Measurements from ENCODE around the gene LIPF. TPM values are rescaled to one million over a fixed set of nuclear protein-coding genes. Genes with fewer than 3 reads are reported as not detected.
"Not testable (repeated sequence)": the region's sequence is repeated elsewhere in the genome, so short reads cannot be mapped to it uniquely, and the experiment has no call there.

LIPF gene
- total RNA-seq, 1 donor from 2014 or later = not detected

- peak; percentile 34 for DNase-seq
Measured at GRCh38 chr10:88680958-88681357, 16.7 kb downstream of the LIPF start.

GRCh38 chr10:88682491-88682890, 18.2 kb downstream of the LIPF start:
- no peak for DNase-seq

DNA sequence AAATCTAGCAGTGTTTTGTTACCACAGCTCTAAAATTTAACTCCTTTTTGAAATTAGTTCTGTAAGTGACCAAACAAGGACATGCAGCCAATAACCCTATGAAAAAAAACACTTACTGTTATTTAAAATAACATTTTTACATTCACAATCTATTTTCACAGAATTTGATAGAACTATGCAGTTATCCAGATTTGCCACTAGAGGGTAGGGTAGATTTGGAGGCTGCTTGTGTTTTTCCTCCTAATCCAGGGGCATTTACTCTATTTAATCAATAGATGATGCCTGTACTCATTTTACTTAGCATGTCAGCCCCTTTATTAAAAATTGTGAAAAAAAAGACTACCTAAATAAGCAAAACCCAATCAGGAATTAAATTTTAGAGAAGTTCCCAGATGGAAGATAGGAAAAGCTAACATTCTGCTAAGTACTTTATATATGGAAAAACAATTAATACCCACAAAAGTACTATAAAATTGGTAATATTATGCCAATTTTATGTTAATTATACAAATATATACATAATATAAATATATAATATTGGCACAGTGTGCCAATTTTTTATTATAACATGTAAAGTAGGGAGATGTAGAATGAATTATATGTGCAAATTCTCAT, 23.7 kb downstream of the LIPF start:
- DNase-seq = peak; percentile 45

DNA sequence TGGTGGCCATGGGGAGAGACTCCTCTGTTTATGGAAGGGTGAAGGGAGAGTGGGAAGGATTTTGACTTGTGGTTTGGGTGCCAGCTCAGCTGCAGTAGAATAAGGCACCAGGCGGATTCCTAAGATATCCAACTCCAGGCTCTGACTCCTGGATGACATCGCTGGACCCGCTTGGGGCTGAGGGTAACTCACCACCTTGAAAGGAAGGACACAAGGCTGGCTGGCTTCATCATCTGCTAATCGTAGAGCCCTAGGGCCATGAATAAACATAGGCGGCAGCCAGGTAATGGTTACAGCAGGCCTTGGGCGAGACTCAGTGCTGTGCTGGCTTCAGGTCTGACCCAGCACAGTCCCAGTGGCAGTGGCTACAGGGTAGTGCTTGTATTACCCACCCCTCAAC, 25.1 kb downstream of the LIPF start:
- no peak for DNase-seq

DNA sequence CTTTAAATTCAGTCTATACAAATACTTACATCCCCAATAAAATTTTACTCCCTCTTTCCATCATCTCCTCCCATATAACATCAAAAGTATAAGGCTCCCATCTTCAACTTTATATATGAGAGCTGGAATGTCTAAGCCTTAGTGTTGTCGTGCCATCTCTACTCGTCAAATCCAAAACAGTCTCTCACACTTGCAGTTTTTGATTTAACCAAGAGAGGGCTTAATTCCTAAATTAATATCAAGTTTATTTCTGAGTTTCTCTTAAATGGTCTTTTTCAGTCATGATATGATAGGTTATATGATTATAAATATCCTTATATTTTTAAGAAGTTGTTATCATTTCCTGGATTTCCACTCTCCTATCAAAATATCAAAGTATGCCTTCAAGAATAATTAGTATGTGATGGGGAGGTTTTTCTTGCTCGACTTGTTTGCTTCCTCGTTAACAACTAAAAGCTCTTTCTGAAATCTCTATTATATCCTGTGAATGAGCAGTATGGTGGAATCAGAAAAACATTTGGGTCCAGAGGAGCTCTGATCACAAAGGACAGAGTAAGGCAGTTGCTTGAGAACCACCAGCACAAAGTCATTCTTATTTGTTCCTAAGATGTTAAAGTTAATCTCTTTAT, 29.3 kb downstream of the LIPF start:
- DNase-seq = peak; percentile 20

DNA sequence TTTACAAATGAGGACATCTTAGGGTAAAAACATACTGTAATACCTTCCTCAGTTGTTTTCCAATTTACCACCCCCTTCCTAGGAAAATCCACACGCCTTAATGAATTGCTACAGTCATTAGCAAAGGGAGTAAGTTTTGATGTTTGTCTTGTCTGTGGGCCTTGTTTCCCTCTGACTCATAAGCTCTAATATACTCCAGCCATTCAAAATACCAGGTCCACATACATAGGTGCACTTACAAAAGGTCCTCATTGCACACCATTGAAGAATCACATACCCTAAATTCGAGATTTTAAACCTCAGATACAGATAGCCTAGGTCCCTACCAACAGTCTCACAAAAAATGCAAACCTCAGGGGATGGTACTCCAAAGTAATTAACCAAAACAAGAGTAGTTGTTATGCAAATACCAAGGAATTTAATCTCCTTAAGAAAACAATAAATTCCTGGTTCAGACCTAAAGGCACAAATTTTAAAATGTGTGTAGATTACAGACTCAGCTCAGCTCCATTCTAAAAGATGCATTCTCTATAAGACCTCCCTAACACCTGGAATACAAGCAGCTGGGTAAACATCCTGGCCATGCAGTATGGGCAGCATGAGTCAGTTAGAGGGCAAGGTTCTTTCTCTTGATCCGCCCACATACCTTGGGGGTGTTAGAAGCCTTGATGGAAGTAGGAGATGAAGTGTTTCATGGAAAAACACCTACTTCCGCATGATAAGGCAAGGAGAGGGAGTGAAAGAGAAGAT, 38.8 kb downstream of the LIPF start:
- DNase-seq = peak; percentile 63

DNA sequence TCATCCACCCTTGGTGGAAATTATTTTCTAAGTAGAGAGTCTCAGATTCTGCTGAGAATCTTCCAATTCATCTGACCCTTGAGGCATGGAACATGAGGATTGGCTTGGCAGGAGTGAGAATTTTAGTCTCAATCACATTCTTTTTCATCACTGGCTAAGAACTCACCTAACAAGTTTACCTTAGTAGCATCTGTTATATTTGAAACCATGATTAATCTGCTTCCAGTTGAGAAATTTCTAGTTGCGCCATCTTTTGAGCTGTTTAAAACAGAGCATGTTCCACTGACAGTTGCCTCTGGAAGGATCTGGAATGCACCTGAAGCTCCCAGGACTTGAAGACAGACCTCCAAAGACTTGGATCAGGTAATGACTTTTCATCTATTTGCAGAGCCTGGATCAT, 41.7 kb downstream of the LIPF start, which contains the start of gene LIPK:
TSS of gene LIPK (plus strand) at position 292 of the 400 bp plus-strand sequence. CDS start 18,295 bp downstream, outside the sequence.
- no peak for DNase-seq

DNA sequence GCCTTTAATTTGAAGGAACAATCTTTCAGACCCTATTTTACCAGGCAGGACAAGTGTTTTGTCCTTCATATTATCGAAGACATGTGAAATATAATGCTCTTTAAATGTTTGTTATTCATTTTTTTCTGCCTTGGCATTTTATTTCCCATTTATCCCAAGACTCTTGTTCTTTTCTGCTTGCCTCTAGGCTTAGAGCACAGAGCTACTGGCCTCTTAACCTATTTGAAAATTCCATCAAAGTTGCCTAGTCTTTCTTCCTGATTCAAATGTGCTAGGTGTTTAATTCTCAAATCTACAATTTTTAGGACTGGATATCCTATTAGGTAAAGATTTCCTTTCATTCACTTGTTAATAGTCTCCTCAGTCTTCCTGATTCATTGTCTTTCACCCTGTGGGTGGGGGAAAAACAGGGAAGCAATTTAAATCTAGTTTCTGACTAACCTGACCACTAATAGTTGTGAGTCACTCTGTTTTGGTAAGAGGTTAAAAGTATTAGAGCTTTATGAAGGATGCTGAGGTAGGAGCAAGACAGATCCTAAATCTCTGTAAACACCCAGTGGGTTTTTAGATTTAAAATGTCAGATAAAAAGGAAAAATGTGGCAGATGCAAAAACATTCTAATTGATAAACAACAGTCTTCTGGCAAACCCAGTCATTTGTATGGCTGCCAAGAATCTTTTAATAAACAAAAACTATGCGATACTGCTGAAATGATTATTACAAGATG, 43.4 kb downstream of the LIPF start:
- peak; percentile 51 for DNase-seq

- not testable (repeated sequence) for DNase-seq
Measured at GRCh38 chr10:88709361-88709760, 45.1 kb downstream of the LIPF start.

DNA sequence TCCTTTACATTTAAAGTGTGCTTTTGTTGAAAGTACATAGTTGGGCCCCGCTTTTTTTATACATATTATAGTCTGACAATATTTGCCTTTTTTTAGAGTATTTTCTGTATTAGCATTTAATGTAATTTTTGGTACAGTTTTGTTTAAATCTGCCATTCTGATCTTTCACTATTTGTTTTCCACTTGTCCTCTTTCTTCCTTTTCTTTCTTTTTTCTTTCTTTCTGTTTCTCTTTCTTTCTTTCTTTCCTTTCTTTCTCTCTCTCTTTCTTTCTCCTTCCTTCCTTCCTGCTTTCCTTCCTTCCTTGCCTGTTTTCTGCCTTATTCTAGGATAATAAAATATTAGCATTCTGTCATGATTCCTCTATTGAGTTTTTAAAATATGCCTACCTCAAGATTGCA, 51.3 kb downstream of the LIPF start:
- no peak for DNase-seq

- no peak for DNase-seq
Measured at GRCh38 chr10:88721392-88721791, 57.1 kb downstream of the LIPF start.

DNA sequence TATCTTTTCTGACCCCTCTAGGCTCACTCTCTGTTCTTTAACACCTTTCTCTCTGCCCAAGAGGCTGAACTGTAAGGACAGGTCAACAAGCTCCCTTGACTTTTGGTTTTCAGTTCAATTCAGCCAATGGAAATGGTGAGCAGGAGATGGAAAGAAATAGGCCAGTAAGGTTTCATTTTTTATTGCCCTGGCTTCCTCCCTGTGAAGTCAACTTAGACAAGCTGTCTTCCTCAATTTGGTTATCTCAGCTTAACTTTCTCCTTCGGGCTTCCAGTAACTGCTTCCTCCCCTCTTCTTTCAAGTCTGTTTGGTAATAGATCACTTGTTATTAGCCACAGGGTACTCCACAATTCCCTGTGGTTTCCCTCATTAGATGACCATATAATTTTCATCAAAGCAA, 61.6 kb downstream of the LIPF start:
- no peak for DNase-seq

DNA sequence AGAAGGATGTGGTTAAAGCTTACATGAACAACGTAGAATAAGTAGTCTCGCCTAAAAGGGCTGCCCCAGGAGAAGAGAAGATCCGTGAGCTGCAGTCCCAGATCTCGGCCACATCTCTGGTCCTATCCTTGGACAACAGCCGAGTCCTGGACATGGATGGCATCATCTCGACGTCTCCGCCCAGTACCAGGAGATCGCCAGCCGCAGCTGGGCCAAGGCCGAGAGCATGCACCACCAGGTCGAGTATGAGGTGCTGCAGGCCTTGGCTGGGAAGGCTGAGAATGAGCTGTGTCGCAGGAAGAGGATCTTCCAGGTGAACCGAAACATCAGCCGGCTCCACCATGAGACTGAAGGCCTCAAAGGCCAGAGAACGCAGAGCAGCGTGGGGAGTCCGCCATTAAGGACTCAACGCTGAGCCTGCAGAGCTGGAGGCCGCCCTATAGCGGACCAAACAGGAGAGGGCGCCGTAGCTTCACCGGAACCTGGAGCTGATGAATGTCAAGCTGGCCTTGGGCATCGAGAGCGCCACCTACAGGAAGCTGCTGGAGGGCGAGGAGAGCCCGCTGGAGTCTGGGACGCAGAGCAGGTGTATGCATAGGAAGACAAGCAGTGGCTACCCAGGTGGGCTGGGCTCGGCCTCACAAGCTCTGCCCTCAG, 64.0 kb downstream of the LIPF start:
- peak; percentile 15 for DNase-seq

Other genes with a start within 250 kb of the LIPF start
- 0.51 and 2.7 TPM in 2 replicates for gene RNLS, start 81.1 kb upstream of the LIPF start, total RNA-seq
- gene LIPJ, start 77.7 kb upstream of the LIPF start, total RNA-seq = not detected in 2 replicates
- not detected in 2 replicates for gene LIPK, start 41.8 kb downstream of the LIPF start, total RNA-seq
- gene LIPN, start 95.6 kb downstream of the LIPF start, total RNA-seq = not detected in 2 replicates
- gene LIPM, start 138.3 kb downstream of the LIPF start, total RNA-seq = not detected in 2 replicates
- not detected in 2 replicates for gene ANKRD22, start 187.4 kb downstream of the LIPF start, total RNA-seq
- 1.0 and 1.4 TPM in 2 replicates for gene STAMBPL1, start 215.8 kb downstream of the LIPF start, total RNA-seq